Measurements from ENCODE around the gene STK31.
A peak's percentile ranks its signal among the peaks of the same experiment; 100 is the strongest.
"Not testable (repeated sequence)": the region's sequence is repeated elsewhere in the genome, so short reads cannot be mapped to it uniquely, and the experiment has no call there.

The STK31 gene

DNA sequence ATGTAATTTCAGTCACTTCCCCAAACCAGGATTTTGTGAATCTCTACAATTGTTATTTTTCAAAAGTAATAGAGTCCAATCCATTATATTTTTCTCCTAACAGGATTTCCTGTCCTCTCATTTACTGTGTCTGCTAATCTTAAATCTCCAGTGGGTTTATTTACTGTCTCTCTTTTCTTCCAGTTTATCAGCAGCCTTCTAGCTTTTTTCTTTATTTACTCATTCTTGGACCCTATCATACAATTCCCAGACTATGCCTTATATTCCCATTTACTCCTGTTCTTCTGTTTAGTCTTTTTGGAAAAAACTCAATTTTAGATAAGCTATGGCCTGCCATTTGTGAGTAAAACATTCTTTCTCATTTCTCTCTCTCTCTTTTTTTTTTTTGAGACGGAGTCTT, 94.7 kb downstream of the STK31 start:
- DNase-seq = no peak

DNA sequence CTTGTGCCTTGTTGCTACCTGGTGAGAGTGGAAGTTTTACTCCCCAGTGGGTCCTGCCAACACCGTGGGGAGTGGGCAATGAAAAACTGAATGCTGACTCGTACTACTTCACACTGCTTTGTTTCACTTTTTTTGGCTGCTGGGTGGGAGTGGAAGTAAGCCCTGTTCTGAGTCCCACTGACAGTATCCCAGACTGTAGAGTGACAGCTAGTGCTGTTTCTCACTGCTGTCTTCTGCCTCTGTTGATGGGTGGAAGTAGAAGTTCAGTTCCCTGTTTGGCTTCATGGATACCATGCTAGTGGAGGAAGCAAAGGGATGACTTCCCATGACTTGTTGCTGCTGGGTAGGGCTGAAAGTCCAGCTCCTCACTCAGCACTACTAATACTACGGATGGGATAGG, 98.4 kb downstream of the STK31 start:
- no peak for DNase-seq

DNA sequence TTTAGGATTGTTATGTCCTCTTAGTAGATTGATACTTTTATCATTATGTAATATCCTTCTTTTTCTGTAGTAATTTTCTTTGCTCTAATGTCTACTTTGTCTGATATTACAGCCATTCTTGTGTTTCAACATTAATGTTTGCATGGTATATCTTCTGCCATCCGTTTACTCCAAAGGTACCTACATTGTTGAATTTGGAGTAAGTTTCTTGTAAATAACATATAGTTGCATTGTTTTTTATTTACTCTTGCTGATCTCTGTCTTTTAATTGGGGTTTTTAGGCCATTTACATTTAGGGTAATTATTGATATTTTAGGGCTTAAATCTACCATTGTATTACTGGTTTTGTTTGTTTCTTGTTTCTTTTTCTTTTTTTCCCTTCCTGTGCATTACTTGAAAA, 100.1 kb downstream of the STK31 start:
- no peak for DNase-seq

DNA sequence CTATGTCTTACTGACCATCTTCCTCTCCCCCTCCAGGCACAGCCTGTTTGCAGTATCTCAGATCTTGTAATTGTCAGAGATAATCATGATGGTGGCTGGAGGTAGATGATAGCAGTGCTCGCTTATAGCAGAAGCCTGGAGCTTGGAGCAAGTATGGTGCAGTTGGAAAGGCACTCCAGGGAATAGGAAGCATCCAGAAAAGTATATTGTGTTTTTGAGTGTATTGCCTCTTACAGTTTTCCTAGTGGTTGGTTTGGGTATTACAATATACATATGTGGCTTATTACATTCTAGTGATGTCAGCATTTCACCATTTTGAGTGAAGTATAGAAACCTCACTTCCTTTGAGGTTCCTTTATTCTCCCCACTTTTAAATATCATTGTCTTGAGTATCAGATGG, 101.5 kb downstream of the STK31 start:
- no peak for DNase-seq

DNA sequence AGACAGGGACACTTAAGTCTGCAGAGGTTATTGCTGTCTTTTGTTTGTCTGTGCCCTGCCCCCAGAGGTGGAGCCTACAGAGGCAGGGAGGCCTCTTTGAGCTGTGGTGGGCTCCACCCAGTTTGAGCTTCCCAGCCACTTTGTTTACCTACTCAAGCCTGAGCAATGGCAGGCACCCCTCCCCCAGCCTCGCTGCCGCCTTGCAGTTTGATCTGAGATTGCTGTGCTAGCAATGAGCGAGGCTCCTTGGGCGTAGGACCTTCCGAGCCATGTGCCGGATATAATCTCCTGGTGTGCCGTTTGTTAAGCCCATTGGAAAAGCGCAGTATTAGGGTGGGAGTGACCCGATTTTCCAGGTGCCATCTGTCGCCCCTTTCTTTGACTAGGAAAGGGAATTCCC, 118.1 kb downstream of the STK31 start:
- DNase-seq = not testable (repeated sequence)

DNA sequence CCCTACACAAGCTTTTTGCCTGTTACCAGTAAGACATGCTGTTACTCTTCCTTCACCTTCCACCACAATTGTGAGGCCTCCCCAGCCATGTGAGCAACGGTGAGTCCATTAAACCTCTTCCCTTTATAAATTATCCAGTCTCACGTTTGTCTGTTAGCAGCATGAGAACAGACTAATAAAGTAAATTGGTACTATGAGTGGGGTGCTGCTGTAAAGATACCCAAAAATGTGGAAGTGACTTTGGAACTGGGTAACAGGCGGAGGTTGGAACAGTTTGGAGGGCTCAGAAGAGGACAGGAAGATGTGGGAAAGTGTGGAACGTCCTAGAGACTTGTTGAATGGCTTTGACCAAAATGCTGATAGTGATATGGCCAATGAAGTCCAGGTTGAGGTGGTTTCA, 122.7 kb downstream of the STK31 start:
- not testable (repeated sequence) for DNase-seq

DNA sequence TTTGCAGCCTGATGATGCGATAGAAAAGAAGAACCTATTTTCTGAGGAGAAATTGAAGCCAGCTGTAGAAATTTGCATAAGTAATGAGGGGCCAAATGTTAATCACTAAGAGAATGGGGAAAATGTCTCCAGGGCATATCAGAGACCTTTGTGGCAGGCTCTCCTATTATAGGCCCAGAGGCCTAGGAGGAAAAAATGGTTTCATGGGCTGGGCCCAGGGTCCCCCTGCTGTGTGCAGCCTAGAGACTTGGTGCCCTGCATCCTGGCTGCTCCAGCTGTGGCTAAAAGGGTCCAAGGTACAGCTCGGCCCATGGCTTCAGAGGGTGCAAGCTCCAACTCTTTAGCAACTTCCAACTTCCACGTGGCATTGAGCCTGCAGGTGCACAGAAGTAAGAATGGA, 123.4 kb downstream of the STK31 start:
- no peak for DNase-seq

DNA sequence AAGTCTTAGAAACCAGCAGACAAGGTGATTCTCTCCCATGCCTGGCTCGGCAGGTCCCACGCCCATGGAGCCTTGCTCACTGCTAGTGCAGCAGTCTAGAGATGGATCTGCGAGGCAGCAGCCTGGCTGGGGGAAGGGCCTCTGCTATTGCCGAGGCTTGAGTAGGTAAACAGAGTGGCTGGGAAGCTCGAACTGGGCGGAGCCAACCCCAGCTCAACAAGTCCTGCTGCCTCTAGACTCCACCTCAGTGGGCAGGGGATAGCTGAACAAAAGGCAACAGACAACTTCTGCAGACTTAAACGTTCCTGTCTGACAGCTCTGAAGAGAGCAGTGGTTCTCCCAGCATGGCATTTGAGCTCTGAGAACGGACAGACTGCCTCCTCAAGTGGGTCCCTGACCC, 134.8 kb downstream of the STK31 start:
- not testable (repeated sequence) for DNase-seq

DNA sequence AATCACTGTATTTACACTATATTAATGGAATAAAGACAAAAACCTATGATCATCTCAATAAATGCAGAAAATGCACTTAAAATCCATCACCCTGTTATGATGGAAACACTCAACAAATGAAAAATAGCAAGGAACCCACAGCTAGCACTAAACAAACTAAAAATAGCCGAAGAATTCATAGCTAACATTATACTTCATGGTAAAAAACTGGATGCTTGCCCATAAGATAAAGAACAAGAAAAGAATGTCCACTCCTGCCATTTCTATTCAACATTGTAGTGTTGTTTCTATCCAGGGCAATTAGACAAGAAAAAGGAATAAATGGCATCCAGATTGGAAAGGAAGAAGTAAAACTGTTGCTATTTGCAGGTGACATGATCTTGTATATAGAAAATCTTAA, 142.1 kb downstream of the STK31 start:
- DNase-seq = no peak

DNA sequence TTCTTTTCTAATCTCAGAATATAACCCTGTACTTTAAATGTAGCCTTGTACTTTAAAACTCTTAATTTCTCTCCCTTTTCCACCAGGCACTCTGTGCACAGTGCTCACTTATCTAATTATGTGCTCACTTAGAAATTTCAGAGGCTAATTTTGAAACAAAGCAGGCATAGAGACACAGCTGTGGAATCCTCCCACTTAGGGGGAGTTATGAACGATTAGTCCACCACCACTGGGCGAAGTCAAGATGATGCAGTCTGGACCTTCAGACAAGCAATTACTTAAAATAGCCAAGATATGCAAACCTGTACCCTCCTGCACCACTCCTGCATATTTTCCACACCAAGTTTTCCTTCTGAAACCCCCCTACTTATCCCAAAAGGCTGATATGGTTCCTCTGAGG, 143.0 kb downstream of the STK31 start:
- no peak for DNase-seq

DNA sequence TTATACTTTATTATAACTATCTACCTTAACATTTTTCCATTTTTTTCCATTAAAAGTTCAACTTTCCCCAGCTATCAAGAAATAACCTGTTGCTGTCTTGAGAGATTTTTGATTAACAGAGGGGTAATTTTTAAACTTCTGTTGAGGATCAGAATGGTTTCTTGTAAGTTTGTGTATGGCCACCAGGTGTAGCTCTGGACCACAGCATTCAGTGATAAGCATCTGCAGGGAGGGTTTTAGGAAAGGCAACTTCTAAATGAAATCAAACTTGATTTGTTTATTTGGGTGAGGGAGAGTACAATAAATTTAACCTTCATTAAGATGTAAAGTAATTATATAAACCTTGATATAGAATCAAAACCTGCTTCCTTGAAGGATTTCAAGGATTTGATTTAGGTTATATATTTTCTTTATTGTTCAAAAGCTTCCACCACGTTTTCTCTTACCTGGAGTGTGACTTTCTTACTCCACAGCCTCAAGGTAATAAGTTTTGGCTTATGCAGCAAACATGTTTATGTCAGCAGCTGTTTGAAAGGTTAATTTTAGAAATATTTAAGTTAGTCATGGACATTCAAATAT, 153.3 kb downstream of the STK31 start:
- DNase-seq = peak in 1 of 2 donors; percentile 12

DNA sequence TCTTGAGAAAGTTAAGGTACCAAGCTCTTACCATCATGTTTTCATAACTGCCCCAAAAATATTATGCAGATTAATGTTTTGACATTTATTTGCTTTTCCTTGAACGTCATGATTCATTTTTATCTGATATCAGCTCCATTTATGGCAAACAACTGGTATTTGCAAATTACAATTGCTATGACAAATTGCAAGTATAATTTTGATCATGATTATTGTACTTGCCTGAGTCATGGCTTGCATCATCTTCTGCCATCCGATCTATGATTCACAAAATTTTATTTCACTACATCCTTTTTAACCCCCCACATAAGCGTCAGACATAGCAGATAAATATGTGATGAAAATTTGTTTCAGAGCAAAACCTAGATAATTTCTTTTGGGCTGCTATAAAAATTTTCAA, 155.0 kb downstream of the STK31 start:
- DNase-seq = no peak

DNA sequence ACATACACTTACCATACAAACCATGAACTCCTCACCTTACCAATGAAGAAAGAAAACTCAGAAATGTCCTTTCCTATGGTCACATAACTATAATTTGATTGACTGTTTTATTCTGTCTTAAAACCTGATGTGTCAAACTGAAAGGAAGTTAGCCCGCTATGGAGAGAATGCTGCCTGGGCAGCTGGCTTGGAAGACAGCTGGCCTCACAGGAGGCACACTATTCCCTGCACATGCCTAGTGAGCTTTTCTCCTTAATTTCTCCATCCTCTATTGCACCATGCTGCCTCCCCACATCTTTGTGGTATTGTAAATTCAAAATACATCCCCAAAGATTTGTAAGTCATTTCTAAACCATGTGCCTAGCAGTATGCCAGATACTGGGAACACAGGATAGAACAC, 163.3 kb downstream of the STK31 start:
- no peak for DNase-seq

DNA sequence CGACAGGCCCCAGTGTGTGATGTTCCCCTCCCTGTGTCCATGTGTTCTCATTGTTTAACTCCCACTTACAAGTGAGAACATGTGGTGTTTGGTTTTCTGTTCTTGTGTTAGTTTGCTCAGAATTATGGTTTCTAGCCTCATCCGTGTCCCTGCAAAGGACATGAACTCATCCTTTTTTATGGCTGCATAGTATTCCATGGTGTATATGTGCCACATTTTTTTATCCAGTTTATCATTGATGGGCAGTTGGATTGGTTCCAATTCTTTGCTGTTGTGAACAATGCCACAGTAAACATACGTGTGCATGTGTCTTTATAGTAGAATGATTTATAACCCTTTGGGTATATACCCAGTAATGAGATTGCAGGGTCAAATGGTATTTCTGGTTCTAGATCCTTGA, 166.5 kb downstream of the STK31 start:
- not testable (repeated sequence) for DNase-seq
